Omental fat pad (tissue), 4 donors: ENCODE results near the gene TMEM258. TPM values are rescaled to one million over a fixed set of nuclear protein-coding genes. Genes with fewer than 3 reads are reported as not detected.

Experiments used
- ATAC-seq: fragments of 150-250 bp; one replicate; pipeline ENCODE4 v1.9.1; 2016; ENCODE audit warnings: mild to moderate bottlenecking, moderate library complexity; ENCODE audit not compliant: low FRiP score
- DNase-seq: peaks from one replicate; pipeline ENCODE4 v3.0.0-alpha.2; 2019; ENCODE audit warnings: low spot score
- CTCF ChIP-seq, 3 donors: fragments of 450-650 bp; IDR thresholded peaks; one replicate each; pipeline ENCODE4 v1.5.1; 2016 to 2017; ENCODE audit warnings: antibody characterized with exemption in 3 of 3, mild to moderate bottlenecking in 3 of 3, moderate library complexity in 2 of 3
- total RNA-seq, 4 donors: library from RNA; depleted of rRNA; stranded (reverse); fragments of >200 nt; gene quantifications; one replicate each; pipeline ENCODE4 v1.1.0, GENCODE V29; 2016

Gene TMEM258
- total RNA-seq, 4 donors from 2014 or later, result 27.9 to 52.6 (median 43.4) TPM

DNA sequence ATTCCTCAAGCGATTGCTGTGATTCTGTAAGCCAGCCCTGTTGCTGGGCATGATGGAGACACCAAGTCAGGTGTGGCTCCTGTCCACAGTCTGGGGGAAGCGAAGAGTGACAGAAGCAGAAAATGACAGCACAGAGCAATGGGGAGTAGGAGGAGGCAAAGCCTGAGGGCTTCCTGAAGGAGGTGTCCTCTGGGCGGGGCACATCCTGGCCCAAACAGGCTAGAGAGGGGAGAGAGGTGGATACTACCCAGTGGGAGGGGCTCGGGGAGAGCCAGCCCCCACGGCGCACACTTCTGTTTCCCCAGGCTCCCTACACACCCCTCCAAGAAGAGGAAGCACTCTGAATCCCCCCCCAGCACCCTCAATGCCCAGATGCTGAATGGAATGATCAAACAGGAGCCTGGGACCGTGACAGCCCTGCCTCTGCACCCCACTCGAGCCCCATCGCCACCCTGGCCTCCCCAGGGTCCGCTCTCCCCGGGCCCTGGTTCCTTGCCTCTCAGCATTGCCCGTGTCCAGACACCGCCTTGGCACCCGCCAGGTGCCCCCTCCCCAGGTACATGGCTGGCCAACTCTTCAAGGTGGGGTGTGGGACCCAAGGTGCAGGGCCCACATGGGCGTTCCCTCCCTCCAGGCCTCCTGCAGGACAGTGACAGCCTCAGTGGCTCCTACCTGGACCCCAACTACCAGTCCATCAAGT lies 21.1 kb downstream of the TMEM258 start:
- ATAC-seq, result no peak
- TF ChIP-seq CTCF (IDR thresholded peaks at IDR 0.05), result no peak

GRCh38 chr11:61769946-61770683 lies 22.3 kb downstream of the TMEM258 start:
- TF ChIP-seq CTCF (IDR thresholded peaks at IDR 0.05), result no peak
- ATAC-seq (no peak), DNase-seq (no peak)

More for the DNA sequence above, 21.1 kb downstream of the TMEM258 start:
- no peak for DNase-seq

- no peak for ATAC-seq
- DNase-seq, result no peak
- no peak for TF ChIP-seq CTCF (IDR thresholded peaks at IDR 0.05)
These were observed 23.1 kb downstream of the TMEM258 start for GRCh38 chr11:61769169-61769920.

- TF ChIP-seq CTCF (IDR thresholded peaks at IDR 0.05), result no peak
- ATAC-seq, result no peak
- no peak for DNase-seq
These were observed 23.9 kb downstream of the TMEM258 start for GRCh38 chr11:61768376-61769076.

DNA sequence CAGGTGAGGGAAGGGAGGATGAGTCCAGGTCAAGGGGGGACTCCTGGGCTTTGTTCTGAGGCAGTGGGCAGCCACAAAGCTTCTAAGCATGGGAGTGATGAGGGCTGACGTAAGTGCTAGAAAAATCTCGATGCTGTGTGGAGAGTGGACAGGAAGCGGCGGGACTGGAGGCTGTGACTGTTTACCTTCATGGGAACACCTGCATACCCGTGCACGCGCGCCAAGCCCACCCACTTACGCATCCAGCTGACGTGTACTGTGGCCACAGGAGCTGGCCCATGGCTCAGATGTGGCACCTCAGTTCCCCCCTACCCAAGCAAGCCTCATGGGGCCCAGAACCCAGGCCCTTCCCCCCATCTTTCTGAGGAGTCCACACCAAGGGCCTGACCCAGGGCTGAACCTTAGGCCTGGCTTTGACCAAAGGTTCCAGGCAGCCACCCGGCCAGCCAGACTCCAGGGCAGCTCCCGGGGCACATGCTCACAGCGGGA lies 26.0 kb downstream of the TMEM258 start:
- TF ChIP-seq CTCF (IDR thresholded peaks at IDR 0.05), result no peak
- ATAC-seq (no peak), DNase-seq (no peak)

DNA sequence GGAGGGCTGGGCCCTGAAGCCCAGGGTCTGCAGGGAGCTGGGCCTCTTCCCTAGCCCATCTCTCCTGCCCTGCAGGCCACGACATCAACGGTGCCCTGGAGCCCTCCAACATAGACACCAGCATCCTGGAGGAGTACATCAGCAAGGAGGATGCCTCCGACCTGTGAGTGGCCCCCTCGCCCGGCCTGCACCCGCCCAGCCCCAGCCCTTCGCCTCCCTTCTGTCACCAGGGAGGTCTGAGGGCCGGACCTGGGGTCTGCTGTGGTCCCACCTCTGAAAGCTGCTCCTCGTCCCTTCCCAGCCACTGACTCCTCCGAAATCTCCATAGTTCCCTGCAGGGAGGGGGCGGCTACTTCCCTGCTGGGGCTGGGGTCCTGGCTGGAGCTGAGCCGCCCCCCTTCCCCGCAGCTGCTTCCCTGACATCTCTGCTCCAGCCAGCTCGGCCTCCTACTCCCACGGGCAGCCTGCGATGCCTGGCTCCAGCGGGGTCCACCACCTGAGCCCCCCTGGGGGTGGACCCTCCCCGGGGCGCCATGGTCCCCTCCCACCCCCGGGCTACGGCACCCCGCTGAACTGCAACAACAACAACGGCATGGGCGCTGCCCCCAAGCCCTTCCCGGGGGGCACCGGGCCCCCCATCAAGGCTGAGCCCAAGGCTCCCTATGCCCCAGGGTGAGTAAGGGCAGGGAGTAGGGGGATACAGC lies 26.7 kb downstream of the TMEM258 start:
- ATAC-seq (no peak), DNase-seq (no peak)
- no peak for TF ChIP-seq CTCF (IDR thresholded peaks at IDR 0.05)
